PC-9 (cell line): ENCODE measurements around the gene ZFAND3. TPM values are rescaled to one million over a fixed set of nuclear protein-coding genes. Genes with fewer than 3 reads are reported as not detected.

ENCODE experiments used
- BruUV-seq: library from RNA; stranded (reverse); fragments of 400-500 nt; replicated peaks from 2 replicates; lab custom pipeline; 2021; lab: Mats Ljungman, UMichigan
- CTCF ChIA-PET: fragments of 300-600 bp; sonication (Branson Sonifier 250); formaldehyde crosslinking; loops from one replicate; lab custom pipeline; 2022; ENCODE audit warnings: antibody characterized with exemption; lab: Charles Lee
- POLR2A ChIA-PET: fragments of 300-600 bp; sonication (Branson Sonifier 250); formaldehyde crosslinking; loops from one replicate; lab custom pipeline; 2022; ENCODE audit warnings: antibody characterized with exemption; ENCODE audit not compliant: unreplicated experiment; lab: Charles Lee
- DNase-seq, 2 experiments: peaks; one replicate each; pipeline versions ENCODE4 v3.0.0 to v3.0.0-alpha.2; 2015 to 2022; ENCODE audit warnings: mixed read lengths in 1 of 2
- H2AFZ ChIP-seq: fragments of 200-600 bp; sonication (generic); 2 replicates; pipeline ENCODE4 v1.8.1; 2017; ENCODE audit warnings: antibody characterized with exemption
- H3F3A ChIP-seq: fragments of 200-600 bp; sonication (generic); 2 replicates; pipeline ENCODE4 v1.8.1; 2017; ENCODE audit warnings: antibody characterized with exemption, mild to moderate bottlenecking, low read depth; ENCODE audit not compliant: insufficient read depth
- H3K27ac ChIP-seq: fragments of 200-600 bp; sonication (generic); 2 replicates; pipeline ENCODE4 v1.6.1; 2016; ENCODE audit warnings: mixed run types
- H3K27me3 ChIP-seq: fragments of 200-600 bp; sonication (generic); 2 replicates; pipeline ENCODE4 v1.6.1; 2016; ENCODE audit warnings: low read depth, mixed run types; ENCODE audit not compliant: insufficient read depth
- H3K36me3 ChIP-seq: fragments of 200-600 bp; sonication (generic); 2 replicates; pipeline ENCODE4 v1.6.1; 2016; ENCODE audit warnings: low read depth, mixed run types
- H3K4me1 ChIP-seq: fragments of 200-600 bp; sonication (generic); replicated peaks from 2 replicates; pipeline ENCODE4 v1.6.1; 2016; ENCODE audit warnings: mixed run types; ENCODE audit not compliant: insufficient read depth
- H3K4me2 ChIP-seq: fragments of 200-600 bp; sonication (generic); 2 replicates; pipeline ENCODE4 v1.6.1; 2017; ENCODE audit warnings: mixed run types
- H3K4me3 ChIP-seq: fragments of 200-600 bp; sonication (generic); 2 replicates; pipeline ENCODE4 v1.6.1; 2016; ENCODE audit warnings: mixed run types
- H3K79me2 ChIP-seq: fragments of 200-600 bp; sonication (generic); 2 replicates; pipeline ENCODE4 v1.6.1; 2017; ENCODE audit warnings: low read depth, mixed run types
- H3K9me2 ChIP-seq: fragments of 200-600 bp; sonication (generic); 2 replicates; pipeline ENCODE4 v1.8.1; 2017; ENCODE audit warnings: mild to moderate bottlenecking; ENCODE audit not compliant: insufficient read depth
- H3K9me3 ChIP-seq: fragments of 200-600 bp; sonication (generic); 2 replicates; pipeline ENCODE4 v1.8.1; 2016; ENCODE audit warnings: low read depth; ENCODE audit not compliant: insufficient read depth
- H4K20me1 ChIP-seq: fragments of 200-600 bp; sonication (generic); 2 replicates; pipeline ENCODE4 v1.8.1; 2017; ENCODE audit not compliant: insufficient read depth
- EZH2 ChIP-seq: fragments of 200-600 bp; sonication (generic); IDR thresholded peaks from 2 replicates; pipeline ENCODE4 v1.8.0; 2017; ENCODE audit warnings: antibody characterized with exemption, low read depth
- intact Hi-C: fragments of 100-400 bp; cut with micrococcal nuclease; formaldehyde crosslinking; loops from one replicate; pipeline ENCODE4 v1.10.0; 2022; ENCODE audit not compliant: unreplicated experiment
- total RNA-seq: library from RNA; stranded (reverse); gene quantifications from 2 replicates; pipeline ENCODE4 v1.2.3, GENCODE V29; 2021
- TF ChIP-seq, protein P1 (sequence below): fragments of 200-600 bp; sonication (generic); conservative IDR thresholded peaks from 2 replicates; pipeline ENCODE4 v1.6.1; 2017; ENCODE audit warnings: mixed run types, antibody characterized with exemption, mild to moderate bottlenecking, moderate library complexity

ZFAND3 gene
- total RNA-seq, 1 experiment from 2014 or later: 46.8 TPM

DNA sequence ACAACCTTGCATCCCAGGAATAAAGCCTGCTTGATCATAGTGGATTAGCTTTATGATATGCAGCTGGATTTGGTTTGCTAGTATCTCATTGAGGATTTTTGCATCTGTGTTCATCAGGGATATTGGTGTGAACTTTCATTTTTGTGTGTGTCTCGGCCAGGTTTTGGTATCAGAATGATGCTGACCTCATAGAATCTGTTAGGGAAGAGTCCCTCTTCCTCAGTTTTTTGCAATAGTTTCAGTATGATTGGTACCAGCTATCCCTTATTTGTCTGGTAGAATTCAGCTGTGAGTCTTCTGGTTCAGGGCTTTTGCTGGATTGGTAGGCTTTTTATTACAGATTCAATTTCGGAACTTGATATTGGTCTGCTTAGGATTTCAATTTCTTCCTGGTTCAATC, 132.5 kb downstream of the ZFAND3 start:
- ChIA-PET CTCF (no interaction called here), POLR2A (no interaction called here)
- peaks cover 3% of the 10 kb centered on the region; the same call in 1 of the 2 replicates for H3F3A ChIP-seq
- no peaks in the 10 kb centered on the region for H3K9me2 ChIP-seq
- H3K27me3 ChIP-seq: no peaks in the 10 kb centered on the region
- H2AFZ ChIP-seq: no peak overlapping the region
- no peak for DNase-seq
- H3K9me3 ChIP-seq: no peaks in the 10 kb centered on the region
- BruUV-seq: no TSS peak
- no peak overlapping the region for H3K27ac ChIP-seq
- H3K79me2 ChIP-seq: peaks cover 68% of the 10 kb centered on the region
- no peak overlapping the region for H3K4me3 ChIP-seq
- TF ChIP-seq EZH2: no peak
- TF ChIP-seq, protein P1, sequence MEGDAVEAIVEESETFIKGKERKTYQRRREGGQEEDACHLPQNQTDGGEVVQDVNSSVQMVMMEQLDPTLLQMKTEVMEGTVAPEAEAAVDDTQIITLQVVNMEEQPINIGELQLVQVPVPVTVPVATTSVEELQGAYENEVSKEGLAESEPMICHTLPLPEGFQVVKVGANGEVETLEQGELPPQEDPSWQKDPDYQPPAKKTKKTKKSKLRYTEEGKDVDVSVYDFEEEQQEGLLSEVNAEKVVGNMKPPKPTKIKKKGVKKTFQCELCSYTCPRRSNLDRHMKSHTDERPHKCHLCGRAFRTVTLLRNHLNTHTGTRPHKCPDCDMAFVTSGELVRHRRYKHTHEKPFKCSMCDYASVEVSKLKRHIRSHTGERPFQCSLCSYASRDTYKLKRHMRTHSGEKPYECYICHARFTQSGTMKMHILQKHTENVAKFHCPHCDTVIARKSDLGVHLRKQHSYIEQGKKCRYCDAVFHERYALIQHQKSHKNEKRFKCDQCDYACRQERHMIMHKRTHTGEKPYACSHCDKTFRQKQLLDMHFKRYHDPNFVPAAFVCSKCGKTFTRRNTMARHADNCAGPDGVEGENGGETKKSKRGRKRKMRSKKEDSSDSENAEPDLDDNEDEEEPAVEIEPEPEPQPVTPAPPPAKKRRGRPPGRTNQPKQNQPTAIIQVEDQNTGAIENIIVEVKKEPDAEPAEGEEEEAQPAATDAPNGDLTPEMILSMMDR: no peak
- no peak overlapping the region for H3K4me2 ChIP-seq
- H4K20me1 ChIP-seq: peaks cover 70% of the 10 kb centered on the region
- intact Hi-C loops: no loop called here
- no peaks in the 10 kb centered on the region for H3K36me3 ChIP-seq
- H3K4me1 ChIP-seq: no peaks in the 10 kb centered on the region

DNA sequence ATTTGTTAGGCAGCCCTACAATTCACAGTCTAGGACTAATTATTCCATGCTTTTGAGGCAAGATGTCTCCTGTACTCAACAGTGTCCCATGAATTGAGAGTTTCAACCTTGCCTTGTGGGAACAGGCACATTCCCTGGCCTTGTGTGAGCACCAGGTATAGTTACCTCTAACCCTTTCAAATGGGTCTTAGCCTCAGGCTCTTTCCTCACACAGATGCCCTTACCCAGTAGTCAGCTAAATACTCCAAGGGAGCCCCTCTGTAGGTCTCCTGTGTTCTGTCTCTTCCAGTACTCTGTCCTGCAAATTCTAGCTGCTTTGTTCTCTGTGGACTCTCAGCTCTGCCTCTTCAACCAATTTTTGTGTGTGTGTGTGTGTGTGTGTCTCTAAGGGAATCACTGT, 135.3 kb downstream of the ZFAND3 start:
- Histone ChIP-seq H3K27me3 (no peaks in the 10 kb centered on the region), H4K20me1 (peaks cover 56% of the 10 kb centered on the region), H3K79me2 (peaks cover 72% of the 10 kb centered on the region), H3K4me2 (no peak overlapping the region), H3K4me1 (no peaks in the 10 kb centered on the region), H3K36me3 (no peaks in the 10 kb centered on the region), H2AFZ (no peak overlapping the region), H3K4me3 (no peak overlapping the region), H3F3A (peaks cover 3% of the 10 kb centered on the region; the same call in 1 of the 2 replicates), H3K27ac (no peak overlapping the region), H3K9me2 (no peaks in the 10 kb centered on the region), H3K9me3 (no peaks in the 10 kb centered on the region)
- no peak for DNase-seq
- intact Hi-C loops: no loop called here
- TF ChIP-seq, protein P1: no peak
- TF ChIP-seq EZH2: no peak
- no TSS peak for BruUV-seq
- CTCF ChIA-PET: no interaction called here
- POLR2A ChIA-PET: interaction anchor here (0.6 kb wide), 1 partner anchor 83 kb away, joined by 4 read pairs; no protein-coding TSS in a partner anchor

DNA sequence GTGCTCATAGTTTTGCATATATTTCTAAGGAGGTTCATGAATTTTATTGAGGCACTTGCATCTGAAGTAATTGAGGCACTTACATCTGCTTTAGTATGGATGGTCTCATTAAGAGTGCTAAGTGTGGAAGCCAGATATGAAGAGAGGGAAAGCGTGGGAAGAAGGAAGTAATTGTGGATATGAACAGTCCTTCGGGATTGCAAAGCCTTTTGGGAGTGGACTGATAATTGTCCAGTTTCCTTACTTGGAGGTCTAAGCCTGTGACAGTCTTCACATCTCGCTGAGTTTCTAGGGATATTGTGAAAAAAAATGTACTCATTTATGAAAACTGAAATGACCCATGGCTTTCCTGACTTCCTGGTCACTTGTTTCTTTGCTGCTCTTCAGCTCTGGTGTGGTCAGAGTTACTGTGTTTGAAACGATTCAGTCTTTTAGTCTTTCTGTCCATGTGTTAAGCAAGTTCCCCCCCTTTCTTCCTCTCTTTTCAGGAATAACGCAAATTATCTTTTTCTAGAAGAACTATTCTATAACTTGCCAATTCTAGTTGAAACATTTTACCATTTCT, 137.3 kb downstream of the ZFAND3 start:
- H3K36me3 ChIP-seq: no peaks in the 10 kb centered on the region
- ChIA-PET CTCF (interaction anchor here (0.6 kb wide), 1 partner anchor 174 kb away, joined by 3 read pairs; no protein-coding TSS in a partner anchor), POLR2A (no interaction called here)
- H4K20me1 ChIP-seq: peaks cover 42% of the 10 kb centered on the region
- DNase-seq: no peak
- no peak for TF ChIP-seq EZH2
- TF ChIP-seq, protein P1: no peak
- no peak overlapping the region for H3K4me3 ChIP-seq
- no peak overlapping the region for H2AFZ ChIP-seq
- no TSS peak for BruUV-seq
- H3K27ac ChIP-seq: no peak overlapping the region
- H3F3A ChIP-seq: 0 out of 2 replicates have a peak, but pooled peaks cover 3% of the 10 kb centered on the region
- no peaks in the 10 kb centered on the region for H3K9me2 ChIP-seq
- H3K9me3 ChIP-seq: no peaks in the 10 kb centered on the region; the same call in 1 of the 2 replicates
- intact Hi-C loops: no loop called here
- H3K27me3 ChIP-seq: no peaks in the 10 kb centered on the region
- H3K79me2 ChIP-seq: peaks cover 55% of the 10 kb centered on the region
- no peak overlapping the region for H3K4me2 ChIP-seq
- no peaks in the 10 kb centered on the region for H3K4me1 ChIP-seq
